AG09319 (cell line): ENCODE measurements around the gene SKI.
A peak's percentile ranks its signal among the peaks of the same experiment; 100 is the strongest.
"Not testable (repeated sequence)": the region's sequence is repeated elsewhere in the genome, so short reads cannot be mapped to it uniquely, and the experiment has no call there.

ENCODE experiments used
- DNase-seq: peaks from one replicate; pipeline ENCODE4 v3.0.0-alpha.2; 2010; ENCODE audit warnings: low read depth; ENCODE audit errors: extremely low read depth
- TF ChIP-seq, protein P1 (sequence below): IDR thresholded peaks from 2 replicates; pipeline ENCODE4 v1.5.1; 2011; ENCODE audit warnings: low read depth, mild to moderate bottlenecking, inconsistent platforms, low read length, moderate library complexity

The SKI gene

DNA sequence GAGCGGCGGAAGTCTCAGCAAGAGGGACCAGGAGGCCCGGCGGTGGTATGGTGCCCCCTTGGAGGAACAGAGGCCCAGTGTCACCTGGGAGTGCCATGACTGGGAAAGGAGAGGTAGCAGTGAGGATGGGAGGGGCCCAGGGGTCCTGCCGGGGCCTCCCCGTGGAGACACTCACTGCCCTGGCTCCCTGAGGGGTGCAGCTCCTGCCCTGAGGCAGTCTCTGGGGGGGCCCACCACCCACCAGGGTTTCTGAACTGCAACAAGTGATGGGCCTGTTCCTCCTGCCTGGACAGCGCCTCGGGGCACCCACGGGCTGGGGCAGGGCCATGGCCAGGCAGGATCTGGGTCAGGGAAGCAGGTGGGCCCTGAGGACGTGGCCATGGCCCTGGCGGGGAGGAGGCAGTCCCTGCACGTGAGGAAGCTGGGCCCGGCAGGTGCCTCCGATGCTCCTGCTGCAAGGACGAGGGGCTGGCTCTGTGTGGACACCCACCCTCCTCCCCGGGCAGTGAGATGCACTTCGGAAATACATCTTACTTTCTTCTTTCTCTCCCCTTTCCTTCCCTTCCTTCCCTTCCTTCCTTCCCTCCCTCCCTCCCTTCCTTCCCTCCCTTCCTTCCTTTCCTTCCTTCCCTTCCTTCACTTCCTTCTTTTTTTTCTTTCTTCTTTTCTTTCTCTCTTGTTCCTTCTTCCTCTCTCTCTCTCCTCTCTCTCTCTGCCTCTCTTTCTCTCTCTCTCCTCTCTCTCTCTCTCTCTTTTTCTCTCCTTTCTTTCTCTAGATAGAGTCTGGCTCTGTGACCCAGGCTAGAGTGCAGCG, 96.6 kb downstream of the SKI start:
- DNase-seq: no peak
- TF ChIP-seq, protein P1, sequence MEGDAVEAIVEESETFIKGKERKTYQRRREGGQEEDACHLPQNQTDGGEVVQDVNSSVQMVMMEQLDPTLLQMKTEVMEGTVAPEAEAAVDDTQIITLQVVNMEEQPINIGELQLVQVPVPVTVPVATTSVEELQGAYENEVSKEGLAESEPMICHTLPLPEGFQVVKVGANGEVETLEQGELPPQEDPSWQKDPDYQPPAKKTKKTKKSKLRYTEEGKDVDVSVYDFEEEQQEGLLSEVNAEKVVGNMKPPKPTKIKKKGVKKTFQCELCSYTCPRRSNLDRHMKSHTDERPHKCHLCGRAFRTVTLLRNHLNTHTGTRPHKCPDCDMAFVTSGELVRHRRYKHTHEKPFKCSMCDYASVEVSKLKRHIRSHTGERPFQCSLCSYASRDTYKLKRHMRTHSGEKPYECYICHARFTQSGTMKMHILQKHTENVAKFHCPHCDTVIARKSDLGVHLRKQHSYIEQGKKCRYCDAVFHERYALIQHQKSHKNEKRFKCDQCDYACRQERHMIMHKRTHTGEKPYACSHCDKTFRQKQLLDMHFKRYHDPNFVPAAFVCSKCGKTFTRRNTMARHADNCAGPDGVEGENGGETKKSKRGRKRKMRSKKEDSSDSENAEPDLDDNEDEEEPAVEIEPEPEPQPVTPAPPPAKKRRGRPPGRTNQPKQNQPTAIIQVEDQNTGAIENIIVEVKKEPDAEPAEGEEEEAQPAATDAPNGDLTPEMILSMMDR: no peak

DNA sequence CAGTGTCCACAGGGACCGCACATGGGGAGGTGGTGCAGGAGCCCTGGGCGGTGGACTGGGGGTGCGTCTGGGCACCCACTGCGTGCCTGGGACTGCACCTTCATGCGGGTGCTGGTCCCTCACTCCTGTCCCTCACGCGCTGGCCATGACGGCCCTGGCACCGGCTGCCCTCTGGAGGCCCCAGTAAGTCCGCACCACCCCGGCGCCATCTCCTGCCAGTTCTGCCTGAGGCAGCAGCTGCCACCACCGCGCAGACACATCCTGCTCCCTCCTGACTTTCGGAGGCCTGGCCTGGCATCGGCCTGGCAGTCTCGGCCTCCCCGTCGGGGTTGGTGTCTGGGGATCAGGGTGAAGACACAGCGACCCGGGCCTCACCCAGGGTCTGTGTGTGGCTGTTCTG, 98.4 kb downstream of the SKI start:
- no peak for DNase-seq
- TF ChIP-seq, protein P1: no peak

DNA sequence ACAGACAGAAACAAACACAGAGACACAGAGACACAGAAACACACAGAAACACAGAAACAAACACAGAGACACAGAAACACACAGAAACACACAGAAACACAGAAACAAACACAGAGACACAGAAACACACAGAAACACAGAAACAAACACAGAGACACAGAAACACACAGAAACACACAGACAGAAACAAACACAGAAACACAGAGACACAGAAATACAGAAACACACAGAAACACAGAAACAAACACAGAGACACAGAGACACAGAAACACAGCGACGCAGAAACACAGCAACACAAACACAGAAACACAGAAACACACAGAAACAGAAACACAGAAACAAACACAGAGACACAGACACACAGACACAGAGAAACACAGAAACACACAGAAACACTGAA, 99.0 kb downstream of the SKI start:
- DNase-seq: not testable (repeated sequence)

DNA sequence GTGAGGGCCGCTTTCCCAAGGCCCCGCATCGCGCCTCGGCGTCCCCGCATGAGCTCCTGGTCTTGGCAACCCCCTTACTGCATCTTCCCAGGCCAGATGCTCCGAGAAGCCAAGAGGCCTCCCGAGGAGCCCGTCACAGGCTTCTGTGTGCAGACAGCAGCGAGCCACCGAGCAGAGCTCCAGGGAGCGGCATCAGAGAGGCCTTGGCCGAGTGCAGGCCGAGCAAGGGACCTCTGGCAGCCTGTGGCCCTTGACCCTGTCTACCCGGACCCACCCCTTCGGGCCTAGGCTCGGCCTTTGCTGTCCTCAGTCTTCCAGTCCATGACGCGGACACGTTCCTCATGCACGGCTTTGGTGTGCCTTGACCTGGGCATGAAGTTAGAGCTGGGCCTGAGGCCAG, 99.7 kb downstream of the SKI start:
- no peak for DNase-seq
- TF ChIP-seq, protein P1: no peak

- DNase-seq: no peak
- TF ChIP-seq, protein P1: no peak
Observed at GRCh38 chr1:2328676-2329455, 100.7 kb downstream of the SKI start.

GRCh38 chr1:2330035-2330434, 101.9 kb downstream of the SKI start:
- TF ChIP-seq, protein P1: no peak
- DNase-seq: no peak

DNA sequence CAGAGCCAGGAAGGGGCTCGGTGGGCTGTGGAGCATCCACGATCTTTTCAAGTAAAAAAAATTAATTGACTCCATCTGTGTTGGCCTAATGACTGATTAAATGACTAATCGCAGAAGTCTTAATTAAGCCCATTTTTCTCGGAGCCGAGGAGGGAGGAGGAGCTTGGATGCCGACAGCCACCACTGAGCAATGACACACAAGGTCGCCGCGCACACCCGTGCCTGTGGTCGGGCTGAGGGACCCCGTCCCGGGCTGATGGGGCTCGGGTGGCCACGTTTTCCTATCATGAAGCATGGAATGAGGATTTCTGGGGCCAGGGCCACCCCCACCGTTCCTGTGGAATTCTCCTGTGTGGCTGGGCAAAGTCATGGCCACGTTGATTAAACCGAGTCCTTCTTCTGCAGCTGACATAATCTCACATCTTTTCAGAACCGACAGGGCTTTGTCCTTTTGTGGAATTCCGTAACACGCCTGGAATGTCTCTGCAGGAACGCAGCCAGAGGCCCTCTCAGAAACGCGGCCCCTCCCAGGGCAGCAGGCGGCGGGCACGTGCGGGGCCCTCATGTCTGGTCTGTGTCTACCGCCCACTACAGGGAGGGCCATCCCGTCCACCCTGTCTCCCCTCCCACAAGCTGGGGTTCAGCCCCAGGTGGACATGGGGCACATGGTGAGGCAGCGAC, 102.5 kb downstream of the SKI start:
- peak; percentile 64 for DNase-seq
- TF ChIP-seq, protein P1: peak; percentile 14
